Gastrocnemius medialis (tissue), 4 donors: ENCODE measurements around the gene SMYD3. TPM values are rescaled to one million over a fixed set of nuclear protein-coding genes. Genes with fewer than 3 reads are reported as not detected.

Source experiments
- ATAC-seq, 2 donors: fragments of 150-250 bp; one replicate each; pipeline ENCODE4 v1.9.1; 2016
- DNase-seq, 2 donors: peaks; one replicate each; pipeline ENCODE4 v3.0.0-alpha.2; 2019
- H3K27ac ChIP-seq, 4 donors: fragments of 200-600 bp; sonication (generic); 1 replicate in 1 of 4; 2 replicates in 3 of 4; pipeline ENCODE4 v1.5.1; 2016 to 2018; ENCODE audit warnings: mild to moderate bottlenecking in 2 of 4, moderate library complexity in 1 of 4
- H3K27me3 ChIP-seq, 3 donors: fragments of 200-600 bp; sonication (generic) in 2 of 3; 1 replicate in 1 of 3; 2 replicates in 2 of 3; pipeline versions ENCODE4 v1.5.1 to v1.6.0; 2016 to 2019; ENCODE audit warnings: mild to moderate bottlenecking in 1 of 3, moderate library complexity in 1 of 3
- H3K36me3 ChIP-seq, 2 donors: fragments of 200-600 bp; sonication (generic) in 1 of 2; one replicate each; pipeline ENCODE4 v1.5.1; 2017 to 2018
- H3K4me1 ChIP-seq, 2 donors: fragments of 200-600 bp; sonication (generic) in 1 of 2; one replicate each; pipeline ENCODE4 v1.5.1; 2016 to 2017; ENCODE audit warnings: mild to moderate bottlenecking in 2 of 2
- H3K4me3 ChIP-seq, 4 donors: fragments of 200-600 bp; sonication (generic) in 3 of 4; 1 replicate in 1 of 4; 2 replicates in 3 of 4; pipeline ENCODE4 v1.5.1; 2016 to 2019; ENCODE audit warnings: mild to moderate bottlenecking in 2 of 4
- H3K9me3 ChIP-seq, 3 donors: fragments of 200-600 bp; sonication (generic) in 2 of 3; 1 replicate in 1 of 3; 2 replicates in 2 of 3; pipeline ENCODE4 v1.5.1; 2016 to 2019
- CTCF ChIP-seq, 5 experiments: fragments of 450-650 bp in 3 of 5; fragments of 200-600 bp in 2 of 5; sonication (generic) in 2 of 5; IDR thresholded peaks in 4 of 5; conservative IDR thresholded peaks in 1 of 5; 1 replicate in 4 of 5; 2 replicates in 1 of 5; pipeline ENCODE4 v1.5.1; 2016 to 2019; ENCODE audit warnings: antibody characterized with exemption in 5 of 5, mild to moderate bottlenecking in 3 of 5, moderate library complexity in 3 of 5
- POLR2A ChIP-seq, 2 donors: fragments of 450-650 bp; IDR thresholded peaks; one replicate each; pipeline ENCODE4 v1.6.1; 2017; ENCODE audit warnings: antibody characterized with exemption in 2 of 2, mild to moderate bottlenecking in 2 of 2, moderate library complexity in 2 of 2
- in situ Hi-C, 4 donors: fragments of 200-750 bp; cut with MboI; loops; one replicate each; pipeline versions ENCODE4 v1.15.0 to v1.8.0; 2017; ENCODE audit warnings: low sequenced_read_pairs in 4 of 4
- intact Hi-C: fragments of 100-400 bp; cut with DNase I; formaldehyde crosslinking; loops from one replicate; pipeline ENCODE4 v1.15.1; 2023; ENCODE audit warnings: low total_unique reads
- total RNA-seq, 4 donors: library from RNA; depleted of rRNA; stranded (reverse); fragments of >200 nt; gene quantifications; one replicate each; pipeline versions ENCODE4 v1.1.0 to v1.2.3, GENCODE V29; 2016

SMYD3 gene
- total RNA-seq, 4 donors from 2014 or later = 4.4 to 10.3 (median 6.3) TPM

- intact Hi-C loops = no loop called here
Measured at GRCh38 chr1:245807954-245808719, 698.9 kb downstream of the SMYD3 start.

GRCh38 chr1:245807306-245807705 is 699.8 kb downstream of the SMYD3 start:
- H3K4me1 ChIP-seq = no peaks in the 10 kb centered on the region

More at GRCh38 chr1:245807954-245808719, 698.9 kb downstream of the SMYD3 start:
- in situ Hi-C loops = no loop called here
- H3K4me3 ChIP-seq = no peak overlapping the region
- TF ChIP-seq CTCF (IDR thresholded peaks at IDR 0.05 in 4 of 5, conservative IDR thresholded peaks at IDR 0.05 in 1 of 5) = no peak
- TF ChIP-seq POLR2A (IDR thresholded peaks at IDR 0.05) = no peak
- no peak overlapping the region for H3K27ac ChIP-seq
- no peaks in the 10 kb centered on the region for H3K4me1 ChIP-seq
- ATAC-seq (no peak), DNase-seq (no peak)
- H3K27me3 ChIP-seq = no peaks in the 10 kb centered on the region
- no peaks in the 10 kb centered on the region for H3K36me3 ChIP-seq
- no peaks in the 10 kb centered on the region for H3K9me3 ChIP-seq

GRCh38 chr1:245805532-245805931 is 701.5 kb downstream of the SMYD3 start:
- H3K4me3 ChIP-seq = no peak overlapping the region
- TF ChIP-seq POLR2A (IDR thresholded peaks at IDR 0.05) (no peak), CTCF (IDR thresholded peaks at IDR 0.05 in 4 of 5, conservative IDR thresholded peaks at IDR 0.05 in 1 of 5) (no peak)
- no peak overlapping the region for H3K27ac ChIP-seq
- ATAC-seq (no peak), DNase-seq (no peak)
- H3K4me1 ChIP-seq = no peaks in the 10 kb centered on the region
- intact Hi-C loops (no loop called here), in situ Hi-C loops (no loop called here)
- no peaks in the 10 kb centered on the region for H3K9me3 ChIP-seq
- H3K27me3 ChIP-seq = no peaks in the 10 kb centered on the region
- H3K36me3 ChIP-seq = no peaks in the 10 kb centered on the region

More at GRCh38 chr1:245807306-245807705, 699.8 kb downstream of the SMYD3 start:
- Histone ChIP-seq H3K27me3 (no peaks in the 10 kb centered on the region), H3K4me3 (no peak overlapping the region), H3K36me3 (no peaks in the 10 kb centered on the region), H3K27ac (no peak overlapping the region), H3K9me3 (no peaks in the 10 kb centered on the region)
- TF ChIP-seq CTCF (IDR thresholded peaks at IDR 0.05 in 4 of 5, conservative IDR thresholded peaks at IDR 0.05 in 1 of 5) (no peak), POLR2A (IDR thresholded peaks at IDR 0.05) (no peak)
- ATAC-seq (no peak), DNase-seq (no peak)
- intact Hi-C loops (no loop called here), in situ Hi-C loops (no loop called here)

GRCh38 chr1:245804696-245805095 is 702.4 kb downstream of the SMYD3 start:
- H3K27me3 ChIP-seq = no peaks in the 10 kb centered on the region
- H3K9me3 ChIP-seq = no peaks in the 10 kb centered on the region
- in situ Hi-C loops (no loop called here), intact Hi-C loops (no loop called here)
- DNase-seq = no peak
- H3K27ac ChIP-seq = no peak overlapping the region
- no peaks in the 10 kb centered on the region for H3K4me1 ChIP-seq
- no peak for ATAC-seq
- no peak overlapping the region for H3K4me3 ChIP-seq
- TF ChIP-seq CTCF (IDR thresholded peaks at IDR 0.05 in 4 of 5, conservative IDR thresholded peaks at IDR 0.05 in 1 of 5) (no peak), POLR2A (IDR thresholded peaks at IDR 0.05) (no peak)
- no peaks in the 10 kb centered on the region for H3K36me3 ChIP-seq
